Germinal center (tissue), 1 donor: ENCODE results near the gene CLOCK.
A peak's percentile ranks its signal among the peaks of the same experiment; 100 is the strongest.

ENCODE experiments used
- DNase-seq: peaks from one replicate; pipeline ENCODE4 v3.0.0; 2012; ENCODE audit warnings: mixed read lengths, low spot score

Gene CLOCK

GRCh38 chr4:55411621-55412020 is 135.1 kb downstream of the CLOCK start:
- DNase-seq = no peak

DNA sequence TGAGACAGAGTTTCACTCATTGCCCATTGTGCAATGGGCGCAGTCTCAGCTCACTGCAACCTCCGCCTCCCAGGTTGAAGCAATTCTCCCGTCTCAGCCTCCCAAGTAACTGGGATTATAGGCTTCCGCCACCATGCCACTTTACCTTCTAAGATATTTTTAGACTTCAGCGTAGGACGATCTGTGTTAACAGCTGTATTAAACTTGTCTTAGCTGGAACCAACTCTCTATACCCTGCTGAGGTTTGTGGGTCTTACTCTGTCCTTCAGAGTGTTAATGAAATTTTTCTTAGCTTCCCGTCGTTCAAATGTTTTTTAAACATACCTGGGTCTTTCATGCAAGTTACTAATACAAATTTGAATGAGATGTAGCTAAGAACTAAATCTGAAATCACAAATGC is 136.3 kb downstream of the CLOCK start:
- no peak for DNase-seq

DNA sequence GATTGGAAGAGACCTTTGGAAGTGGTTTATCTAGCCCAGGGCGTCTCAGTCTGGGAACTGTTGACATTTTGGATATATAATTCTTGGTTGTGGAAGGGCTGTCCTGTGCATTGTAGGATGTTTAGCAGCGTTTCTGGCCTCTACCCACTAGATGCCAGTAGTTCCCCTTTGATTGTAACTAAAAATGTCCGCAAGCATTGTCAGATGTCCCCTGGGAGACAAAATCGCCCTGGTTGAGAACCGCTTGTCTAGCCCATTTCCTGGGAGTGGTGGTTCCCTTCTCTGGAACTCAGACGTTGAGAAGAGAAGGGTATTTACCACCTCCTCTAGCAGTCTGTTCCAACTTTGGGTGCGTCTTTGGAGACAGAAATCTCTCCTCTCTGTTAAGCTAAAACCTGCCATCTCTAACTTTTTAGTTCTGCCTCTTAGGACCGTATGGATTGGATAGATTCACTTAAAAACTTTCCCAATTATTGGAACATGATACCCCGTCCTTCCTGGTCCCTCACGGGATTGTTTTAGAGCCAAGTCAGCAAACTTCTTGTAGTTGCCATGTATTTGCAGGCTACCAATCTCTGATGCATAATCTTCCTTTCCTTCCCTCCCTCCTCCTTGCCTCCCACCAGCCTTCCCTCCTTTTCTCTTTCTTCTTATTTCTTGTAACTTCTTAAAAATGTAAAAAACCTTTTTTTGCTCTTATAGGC is 137.1 kb downstream of the CLOCK start:
- DNase-seq = peak; percentile 32

DNA sequence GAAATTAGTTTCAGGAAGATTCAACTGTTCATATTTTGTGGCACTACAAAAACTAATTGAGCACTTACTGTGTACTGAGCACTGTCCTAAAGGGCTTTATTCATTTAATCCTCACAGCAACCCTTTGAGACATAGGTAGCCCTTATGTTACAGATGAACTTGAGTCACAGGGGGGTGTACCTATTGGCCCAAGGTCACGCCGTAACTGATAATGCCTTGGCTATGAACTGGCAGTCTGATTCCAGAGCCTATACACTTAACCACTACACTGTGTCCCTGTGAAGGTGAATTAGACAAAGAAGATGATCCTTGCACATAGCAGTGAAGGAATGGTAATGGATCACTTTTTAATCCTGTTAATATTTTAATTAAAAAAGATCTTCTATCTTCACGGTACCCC is 138.9 kb downstream of the CLOCK start:
- DNase-seq = no peak

DNA sequence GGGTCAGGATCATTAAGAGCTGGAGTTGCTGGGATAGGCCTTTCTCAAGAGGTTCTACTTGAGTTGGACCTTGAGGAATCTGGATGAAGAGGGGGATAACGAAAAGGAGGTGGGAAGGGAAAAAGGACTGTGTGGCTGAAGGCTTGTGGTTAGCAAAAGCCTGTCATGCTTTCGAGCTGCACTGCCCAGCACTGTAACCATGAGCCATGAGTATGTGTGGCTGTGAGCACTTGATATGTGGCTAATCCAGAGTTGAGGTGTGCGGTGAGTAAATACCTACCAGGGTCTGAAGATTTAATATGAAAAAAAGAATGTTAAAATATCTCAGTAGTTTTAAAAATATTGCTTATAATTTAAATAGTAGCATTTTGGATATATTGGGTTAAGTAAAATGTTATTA is 139.6 kb downstream of the CLOCK start:
- no peak for DNase-seq

DNA sequence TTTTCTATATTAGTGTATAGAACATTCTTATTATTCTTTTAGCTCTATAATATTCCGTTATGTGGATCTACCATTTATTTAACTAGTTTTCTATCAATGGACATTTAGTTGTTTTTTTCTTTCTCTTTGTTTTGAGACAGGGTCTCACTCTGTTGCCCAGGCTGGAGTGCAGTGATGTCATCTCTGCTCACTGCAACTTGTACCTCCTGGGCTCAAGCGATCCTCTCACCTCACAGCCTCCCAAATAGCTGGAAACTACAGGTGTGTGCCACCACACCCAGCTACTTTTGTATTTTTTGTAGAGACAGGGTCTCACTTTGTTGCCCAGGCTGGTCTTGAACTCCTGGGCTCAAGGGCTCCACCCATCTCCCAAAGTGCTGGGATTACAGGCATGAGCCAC is 140.2 kb downstream of the CLOCK start:
- DNase-seq = no peak

DNA sequence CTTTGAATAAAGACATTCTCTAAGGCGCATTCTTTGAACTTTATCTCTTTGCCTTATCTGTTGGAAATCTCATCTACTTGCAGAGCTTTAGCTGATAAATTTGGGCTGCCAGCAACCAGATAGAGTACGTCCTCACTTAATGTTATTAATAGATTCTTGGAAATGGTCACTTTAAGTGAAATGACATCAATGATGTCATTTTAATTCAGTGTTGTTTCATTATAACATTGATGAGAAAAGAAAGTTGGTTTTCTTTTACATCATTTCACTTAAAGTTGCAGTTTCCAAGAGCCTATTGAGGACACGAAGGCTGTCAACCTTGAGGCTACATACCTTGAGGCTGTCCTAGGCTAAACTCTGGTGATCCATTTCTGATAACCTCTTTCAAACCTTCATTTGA is 141.6 kb downstream of the CLOCK start:
- DNase-seq = no peak

- no peak for DNase-seq
These were observed 147.1 kb downstream of the CLOCK start for GRCh38 chr4:55399581-55399980.

DNA sequence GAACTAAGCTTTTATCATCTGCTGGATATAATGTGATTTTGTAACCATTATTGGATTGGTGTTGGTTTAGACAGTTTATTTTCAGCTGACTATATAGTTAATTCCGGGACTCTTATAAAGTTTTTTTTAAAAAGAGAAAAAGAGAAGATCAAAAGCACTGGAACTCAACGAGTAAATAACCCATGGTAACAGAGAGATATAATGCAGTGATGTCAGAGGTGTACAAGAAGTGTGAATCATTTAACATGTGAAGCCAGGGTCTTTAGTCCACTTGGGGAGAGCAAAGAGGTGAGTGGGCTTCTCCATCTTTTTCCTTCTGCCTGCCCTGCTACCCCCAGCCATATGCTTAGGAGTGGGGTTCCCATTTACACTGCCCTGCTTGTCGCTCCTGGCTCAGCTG is 147.7 kb downstream of the CLOCK start:
- DNase-seq = no peak

DNA sequence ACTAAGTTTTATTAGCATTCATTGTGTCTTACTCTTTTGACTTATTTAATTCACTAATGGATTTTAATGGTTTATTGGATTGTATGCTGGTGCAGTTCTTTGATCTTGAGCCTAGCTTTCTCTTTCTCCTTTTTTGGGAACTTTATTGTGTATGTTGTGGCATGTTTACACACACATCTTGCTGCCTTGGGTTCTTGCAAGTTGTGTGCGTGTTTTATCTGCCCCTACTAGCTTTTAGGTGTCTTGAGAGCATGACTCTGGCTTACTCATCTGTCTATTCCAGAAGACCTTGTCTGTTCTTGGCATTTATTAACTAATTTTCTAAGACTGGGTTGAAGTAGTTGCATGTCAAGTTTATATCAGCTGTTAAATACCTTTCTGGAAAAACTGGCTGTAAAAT is 148.2 kb downstream of the CLOCK start:
- DNase-seq = no peak

DNA sequence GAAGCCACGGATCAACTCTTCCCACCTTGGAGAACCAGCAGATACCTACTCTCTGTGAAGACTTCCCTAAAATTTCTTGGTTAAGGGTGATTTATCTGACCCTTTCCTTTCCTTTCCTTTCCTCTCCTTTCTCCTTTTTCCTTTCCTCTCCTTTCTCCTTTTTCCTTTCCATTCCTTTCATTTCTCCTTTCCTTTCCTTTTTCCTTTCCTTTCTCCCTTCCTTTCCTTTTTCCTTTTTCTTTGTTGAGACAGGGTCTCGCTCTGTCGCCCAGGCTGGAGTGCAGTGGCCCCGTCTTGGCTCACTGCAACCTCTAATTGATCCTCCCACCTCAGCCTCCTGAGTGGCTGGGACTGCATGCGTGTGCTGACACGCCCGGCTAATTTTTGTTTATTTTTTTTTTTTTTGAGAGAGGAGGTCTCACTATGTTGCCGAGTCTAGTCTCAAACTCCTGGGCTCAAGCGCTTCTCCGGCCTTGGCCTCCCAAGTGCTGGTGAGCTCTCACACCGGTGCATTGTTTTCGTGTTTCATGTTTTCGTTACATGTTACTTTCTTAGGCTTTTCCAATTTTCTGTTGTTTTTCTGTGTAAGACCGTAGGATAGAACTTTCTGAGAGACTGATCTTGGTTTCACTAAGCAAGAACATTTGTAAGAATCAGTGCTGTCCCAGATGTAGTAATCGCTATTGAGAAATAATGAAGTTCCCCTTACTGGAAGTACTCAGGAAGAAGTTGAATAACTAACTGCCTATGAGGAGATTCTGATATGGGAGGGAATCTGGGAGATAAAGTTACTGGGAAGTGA is 149.0 kb downstream of the CLOCK start:
- no peak for DNase-seq

GRCh38 chr4:55397126-55397436 is 149.6 kb downstream of the CLOCK start:
- no peak for DNase-seq

DNA sequence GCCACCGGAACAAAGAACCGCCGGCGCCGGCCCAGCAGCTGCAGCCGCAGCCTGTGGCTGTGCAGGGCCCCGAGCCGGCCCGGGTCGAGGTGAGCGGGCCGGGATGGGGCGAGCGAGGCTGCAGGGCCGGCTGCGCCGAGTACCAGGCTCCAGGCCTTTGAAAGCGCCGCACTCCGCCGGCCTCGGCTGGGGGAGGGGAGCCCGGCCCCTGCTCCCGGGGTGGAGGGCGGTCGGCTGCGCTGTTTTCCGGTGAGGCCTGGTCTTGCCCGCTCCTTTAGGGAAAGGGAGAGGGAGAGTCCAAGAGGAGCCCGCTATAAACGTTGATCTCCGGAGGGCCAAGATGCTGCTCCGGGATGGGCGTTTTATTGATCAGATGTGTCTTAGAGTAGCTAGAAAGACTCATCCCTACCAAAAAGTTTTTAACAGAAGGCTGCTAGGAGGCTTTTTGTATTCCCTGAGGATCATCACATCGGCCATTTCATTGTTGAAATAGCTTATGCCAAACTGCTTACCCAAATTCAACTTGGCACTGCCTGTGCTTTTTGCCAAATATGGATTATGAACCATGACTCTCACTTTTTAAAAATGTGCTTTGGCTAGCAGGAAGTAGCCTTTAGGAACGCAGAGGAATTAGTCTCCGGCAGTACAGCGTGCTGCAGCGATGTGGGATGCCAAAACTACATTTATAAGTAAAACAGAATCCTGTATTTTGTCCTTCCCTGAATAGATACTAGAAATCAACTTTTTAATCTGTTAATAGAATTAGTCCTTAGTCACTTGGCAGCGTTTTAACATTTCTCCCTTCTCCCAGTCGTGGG is 150.2 kb downstream of the CLOCK start:
- DNase-seq = peak; percentile 63

DNA sequence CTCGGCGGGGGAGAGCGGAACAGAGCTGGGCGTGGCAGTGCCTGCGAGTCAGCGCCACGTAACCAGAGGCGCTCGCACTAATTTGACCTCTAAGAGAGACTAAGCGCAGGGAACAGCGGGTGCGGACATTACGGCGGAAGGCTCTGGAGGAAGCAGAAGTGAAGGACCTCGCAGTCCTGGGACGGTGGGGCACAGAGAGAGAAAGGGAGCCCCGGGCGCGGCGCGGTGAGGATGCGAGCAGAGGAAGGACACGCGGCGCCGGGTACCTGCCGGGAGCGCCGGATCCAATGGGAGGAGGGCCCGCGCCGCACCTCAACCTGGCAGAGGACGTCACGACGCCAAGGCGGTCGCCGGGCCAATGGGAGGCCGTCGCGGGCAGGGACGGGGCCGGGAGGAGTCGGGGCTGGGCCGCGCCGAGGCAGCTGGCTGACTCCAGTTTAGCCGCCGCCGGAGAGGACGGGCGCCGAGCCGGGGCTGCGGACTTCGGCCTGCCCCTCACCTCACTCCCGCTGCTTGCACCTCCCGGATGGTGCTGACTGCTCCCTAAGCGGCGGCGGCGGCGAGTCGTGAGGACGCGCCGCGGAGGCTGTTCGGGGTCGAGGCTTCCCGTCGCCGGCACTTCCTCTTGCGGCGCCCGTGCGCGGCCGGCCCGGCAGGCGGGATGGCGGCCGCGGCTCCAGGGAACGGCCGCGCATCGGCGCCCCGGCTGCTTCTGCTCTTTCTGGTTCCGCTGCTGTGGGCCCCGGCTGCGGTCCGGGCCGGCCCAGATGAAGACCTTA is 151.0 kb downstream of the CLOCK start, which contains the start of gene TMEM165:
Gene TMEM165 (plus strand): TSS at position 429 of the 779 bp plus-strand sequence. CDS start 233 bp downstream, at position 662.
- DNase-seq = peak; percentile 93

- no peak for DNase-seq
These were observed 151.5 kb downstream of the CLOCK start for GRCh38 chr4:55395218-55395528.

- no peak for DNase-seq
These were observed 153.0 kb downstream of the CLOCK start for GRCh38 chr4:55393461-55394320.

DNA sequence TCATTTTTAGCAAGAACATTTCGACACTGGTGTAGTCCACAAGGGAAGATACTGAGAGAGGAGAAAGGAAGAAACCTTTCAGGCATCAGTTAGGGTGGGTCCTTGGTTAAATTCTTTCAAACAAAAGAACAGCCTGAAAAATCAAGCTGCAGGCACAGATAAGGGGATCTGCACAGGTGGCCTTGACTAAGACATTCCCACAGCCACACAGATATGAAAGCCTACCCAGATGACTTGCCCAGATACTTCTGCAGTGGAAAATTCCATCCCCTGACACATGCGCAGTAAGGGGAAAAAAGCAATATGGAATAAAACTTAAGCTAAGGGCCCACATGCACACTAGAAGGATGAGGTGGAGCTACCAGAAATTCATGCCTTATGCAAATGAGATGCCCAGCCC is 159.9 kb downstream of the CLOCK start:
- no peak for DNase-seq

DNA sequence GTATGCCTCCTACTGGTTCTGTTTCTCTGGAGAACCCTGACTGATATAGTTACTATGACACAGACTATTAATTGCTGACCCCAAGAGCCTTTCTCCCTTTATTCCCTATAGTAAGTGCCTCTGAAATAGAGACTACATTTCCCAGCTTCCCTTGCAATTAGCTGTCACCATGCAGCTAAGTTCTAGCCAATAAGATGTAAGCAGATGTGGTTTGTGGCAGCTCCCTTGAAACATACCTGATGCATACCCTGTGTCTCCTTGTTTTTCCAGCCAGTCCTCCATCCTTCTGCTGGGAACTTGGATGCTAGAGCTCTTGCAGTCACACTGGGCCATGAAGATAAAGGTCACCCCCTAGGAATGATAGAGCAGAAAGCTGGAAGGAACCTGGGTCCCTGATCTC is 160.6 kb downstream of the CLOCK start:
- peak; percentile 32 for DNase-seq

DNA sequence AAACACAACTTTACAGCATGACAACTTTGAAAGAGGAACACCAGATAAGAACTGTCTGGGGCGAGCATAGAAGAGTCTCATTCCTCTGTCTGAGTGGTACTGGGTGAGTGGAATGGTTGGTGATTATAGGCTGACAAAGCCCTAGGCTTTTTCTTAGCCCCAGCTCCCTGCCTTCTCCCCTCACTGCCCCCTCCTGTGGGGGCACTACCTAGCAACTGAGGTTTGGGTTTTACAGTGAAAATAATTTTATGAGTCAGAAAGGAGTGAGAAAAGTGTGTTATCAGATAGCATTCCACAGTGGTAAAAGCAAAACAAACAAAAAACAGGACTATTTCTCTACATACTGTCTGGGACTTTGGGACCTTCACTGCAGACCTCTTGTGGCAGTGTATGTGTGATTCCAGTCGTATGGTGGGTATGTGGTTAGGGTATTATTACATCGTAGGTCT is 161.5 kb downstream of the CLOCK start:
- no peak for DNase-seq

DNA sequence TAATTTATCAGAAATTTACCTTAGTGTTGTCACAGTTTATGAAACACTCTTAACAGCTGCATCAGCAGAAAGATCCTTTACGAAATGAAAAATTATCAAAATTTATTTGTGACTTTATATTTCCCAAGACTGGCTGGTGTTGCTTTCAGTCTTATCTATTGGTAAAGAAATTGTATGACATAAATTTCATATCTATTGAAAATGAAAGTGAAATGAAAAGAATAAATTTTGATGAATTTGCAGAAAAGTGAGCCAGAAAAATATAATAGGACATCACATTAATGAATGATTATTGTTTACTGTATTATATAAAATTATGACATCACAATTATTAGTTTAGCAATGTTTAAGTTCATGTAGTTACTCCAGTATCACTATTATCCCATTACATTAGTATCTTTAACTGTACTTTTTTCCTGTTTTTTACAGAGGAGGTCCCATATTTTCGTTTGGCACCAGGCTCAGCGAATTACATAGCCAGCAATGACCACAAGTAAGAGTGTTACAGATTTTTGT is 164.2 kb downstream of the CLOCK start:
- DNase-seq = no peak

GRCh38 chr4:55381502-55381901 is 165.2 kb downstream of the CLOCK start:
- DNase-seq = no peak
